ENCODE results near the gene FNDC3B.

The FNDC3B gene

DNA sequence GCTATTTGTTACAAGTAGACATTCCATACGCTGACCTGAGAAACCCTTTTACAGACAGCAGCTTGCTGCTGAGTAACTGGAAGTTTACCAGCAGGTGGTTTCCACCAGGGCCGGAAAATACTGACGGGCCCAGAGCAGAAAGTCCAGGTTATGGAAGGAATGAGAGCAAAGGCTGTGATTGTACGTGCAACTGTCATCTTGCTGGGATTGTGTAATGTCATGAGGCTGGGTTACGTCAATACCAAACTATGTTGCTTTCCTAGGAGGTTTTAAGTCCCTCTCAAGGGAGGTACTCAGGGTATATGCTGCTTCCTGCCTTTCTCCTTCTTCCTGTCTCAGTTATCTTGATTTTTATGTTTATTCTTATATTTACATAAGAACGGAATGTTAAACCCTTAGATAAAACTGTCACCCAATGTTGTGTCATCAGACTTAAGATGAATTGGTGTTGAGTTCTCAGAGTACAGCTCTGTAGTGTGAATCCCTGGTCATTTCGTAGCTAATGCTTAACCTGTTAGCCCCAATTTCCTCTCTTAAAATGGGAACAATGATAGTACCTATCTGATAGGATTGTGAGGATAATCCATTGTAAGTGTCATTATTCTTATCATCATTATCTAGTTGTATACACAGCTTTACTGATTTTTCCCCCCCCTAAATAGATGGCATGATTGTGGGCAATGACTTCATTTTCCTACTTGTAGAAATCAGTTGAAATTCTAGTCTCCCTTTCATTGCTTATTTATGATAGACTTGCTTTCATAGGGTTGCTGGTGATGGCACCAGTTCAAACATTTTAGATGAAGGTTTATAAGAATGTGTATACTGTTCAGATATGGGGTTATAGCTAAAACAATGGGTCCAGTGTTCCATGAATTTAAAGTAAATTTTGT lies 101.4 kb downstream of the FNDC3B start (continued):
- TF ChIP-seq, protein P1, sequence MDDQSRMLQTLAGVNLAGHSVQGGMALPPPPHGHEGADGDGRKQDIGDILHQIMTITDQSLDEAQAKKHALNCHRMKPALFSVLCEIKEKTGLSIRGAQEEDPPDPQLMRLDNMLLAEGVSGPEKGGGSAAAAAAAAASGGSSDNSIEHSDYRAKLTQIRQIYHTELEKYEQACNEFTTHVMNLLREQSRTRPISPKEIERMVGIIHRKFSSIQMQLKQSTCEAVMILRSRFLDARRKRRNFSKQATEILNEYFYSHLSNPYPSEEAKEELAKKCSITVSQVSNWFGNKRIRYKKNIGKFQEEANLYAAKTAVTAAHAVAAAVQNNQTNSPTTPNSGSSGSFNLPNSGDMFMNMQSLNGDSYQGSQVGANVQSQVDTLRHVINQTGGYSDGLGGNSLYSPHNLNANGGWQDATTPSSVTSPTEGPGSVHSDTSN (CRISPR knock-in tag; IDR thresholded peaks at IDR 0.05): no peak
- TF ChIP-seq ZNF221 (tag by site-specific recombination; IDR thresholded peaks at IDR 0.05; ENCODE audit: borderline replicate concordance): no peak
- peak; percentile 99 for TF ChIP-seq ZNF600 (tag by site-specific recombination; IDR thresholded peaks at IDR 0.05)
- TF ChIP-seq KLF10 (tag by site-specific recombination; IDR thresholded peaks at IDR 0.05): peak; percentile 87
- TF ChIP-seq, protein P2, sequence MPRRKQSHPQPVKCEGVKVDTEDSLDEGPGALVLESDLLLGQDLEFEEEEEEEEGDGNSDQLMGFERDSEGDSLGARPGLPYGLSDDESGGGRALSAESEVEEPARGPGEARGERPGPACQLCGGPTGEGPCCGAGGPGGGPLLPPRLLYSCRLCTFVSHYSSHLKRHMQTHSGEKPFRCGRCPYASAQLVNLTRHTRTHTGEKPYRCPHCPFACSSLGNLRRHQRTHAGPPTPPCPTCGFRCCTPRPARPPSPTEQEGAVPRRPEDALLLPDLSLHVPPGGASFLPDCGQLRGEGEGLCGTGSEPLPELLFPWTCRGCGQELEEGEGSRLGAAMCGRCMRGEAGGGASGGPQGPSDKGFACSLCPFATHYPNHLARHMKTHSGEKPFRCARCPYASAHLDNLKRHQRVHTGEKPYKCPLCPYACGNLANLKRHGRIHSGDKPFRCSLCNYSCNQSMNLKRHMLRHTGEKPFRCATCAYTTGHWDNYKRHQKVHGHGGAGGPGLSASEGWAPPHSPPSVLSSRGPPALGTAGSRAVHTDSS (tag by site-specific recombination; IDR thresholded peaks at IDR 0.05): no peak; the same call in 1 of the 2 replicates
- TF ChIP-seq ZFP37 (tag by site-specific recombination; IDR thresholded peaks at IDR 0.05): peak; percentile 79; the same call in 1 of the 2 replicates
- TF ChIP-seq, protein P3, sequence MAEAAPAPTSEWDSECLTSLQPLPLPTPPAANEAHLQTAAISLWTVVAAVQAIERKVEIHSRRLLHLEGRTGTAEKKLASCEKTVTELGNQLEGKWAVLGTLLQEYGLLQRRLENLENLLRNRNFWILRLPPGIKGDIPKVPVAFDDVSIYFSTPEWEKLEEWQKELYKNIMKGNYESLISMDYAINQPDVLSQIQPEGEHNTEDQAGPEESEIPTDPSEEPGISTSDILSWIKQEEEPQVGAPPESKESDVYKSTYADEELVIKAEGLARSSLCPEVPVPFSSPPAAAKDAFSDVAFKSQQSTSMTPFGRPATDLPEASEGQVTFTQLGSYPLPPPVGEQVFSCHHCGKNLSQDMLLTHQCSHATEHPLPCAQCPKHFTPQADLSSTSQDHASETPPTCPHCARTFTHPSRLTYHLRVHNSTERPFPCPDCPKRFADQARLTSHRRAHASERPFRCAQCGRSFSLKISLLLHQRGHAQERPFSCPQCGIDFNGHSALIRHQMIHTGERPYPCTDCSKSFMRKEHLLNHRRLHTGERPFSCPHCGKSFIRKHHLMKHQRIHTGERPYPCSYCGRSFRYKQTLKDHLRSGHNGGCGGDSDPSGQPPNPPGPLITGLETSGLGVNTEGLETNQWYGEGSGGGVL (tag by site-specific recombination; IDR thresholded peaks at IDR 0.05): peak; percentile 89
- no peak for TF ChIP-seq ZNF529 (tag by site-specific recombination; IDR thresholded peaks at IDR 0.05; ENCODE audit: insufficient replicate concordance)
- TF ChIP-seq OSR2 (tag by site-specific recombination; IDR thresholded peaks at IDR 0.05): peak; percentile 81; the same call in 1 of the 2 replicates
- TF ChIP-seq SP3 (tag by site-specific recombination; IDR thresholded peaks at IDR 0.05): peak; percentile 30; the same call in 1 of the 2 replicates
- TF ChIP-seq ZNF140 (tag by site-specific recombination; IDR thresholded peaks at IDR 0.05): no peak
- no peak for TF ChIP-seq ZNF785 (tag by site-specific recombination; IDR thresholded peaks at IDR 0.05)
- no peak for TF ChIP-seq ZNF48 (tag by site-specific recombination; IDR thresholded peaks at IDR 0.05)
- TF ChIP-seq SETDB1 (IDR thresholded peaks at IDR 0.05; ENCODE audit: insufficient read length, low read length): peak; percentile 31
- no peak for TF ChIP-seq ZNF623 (tag by site-specific recombination; IDR thresholded peaks at IDR 0.05)
- no peak for TF ChIP-seq ZNF341 (tag by site-specific recombination; IDR thresholded peaks at IDR 0.05; ENCODE audit: low read depth)
- TF ChIP-seq MYNN (tag by site-specific recombination; IDR thresholded peaks at IDR 0.05; ENCODE audit: borderline replicate concordance): no peak
- no peak for TF ChIP-seq ZNF112 (tag by site-specific recombination; IDR thresholded peaks at IDR 0.05)
- TF ChIP-seq EGR2 (tag by site-specific recombination; IDR thresholded peaks at IDR 0.05; ENCODE audit: low read depth): no peak
- no peak for TF ChIP-seq ZNF138 (tag by site-specific recombination; IDR thresholded peaks at IDR 0.05; ENCODE audit: borderline replicate concordance)
- TF ChIP-seq ZNF184 (tag by site-specific recombination; IDR thresholded peaks at IDR 0.05): no peak
- no peak for TF ChIP-seq ZNF624 (tag by site-specific recombination; IDR thresholded peaks at IDR 0.05)
- TF ChIP-seq, protein P4, sequence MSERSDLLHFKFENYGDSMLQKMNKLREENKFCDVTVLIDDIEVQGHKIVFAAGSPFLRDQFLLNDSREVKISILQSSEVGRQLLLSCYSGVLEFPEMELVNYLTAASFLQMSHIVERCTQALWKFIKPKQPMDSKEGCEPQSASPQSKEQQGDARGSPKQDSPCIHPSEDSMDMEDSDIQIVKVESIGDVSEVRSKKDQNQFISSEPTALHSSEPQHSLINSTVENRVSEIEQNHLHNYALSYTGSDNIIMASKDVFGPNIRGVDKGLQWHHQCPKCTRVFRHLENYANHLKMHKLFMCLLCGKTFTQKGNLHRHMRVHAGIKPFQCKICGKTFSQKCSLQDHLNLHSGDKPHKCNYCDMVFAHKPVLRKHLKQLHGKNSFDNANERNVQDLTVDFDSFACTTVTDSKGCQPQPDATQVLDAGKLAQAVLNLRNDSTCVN (tag by site-specific recombination; optimal IDR thresholded peaks at IDR 0.05): peak; percentile 21
- no peak for TF ChIP-seq ZNF404 (tag by site-specific recombination; IDR thresholded peaks at IDR 0.05)
- TF ChIP-seq, protein P5, sequence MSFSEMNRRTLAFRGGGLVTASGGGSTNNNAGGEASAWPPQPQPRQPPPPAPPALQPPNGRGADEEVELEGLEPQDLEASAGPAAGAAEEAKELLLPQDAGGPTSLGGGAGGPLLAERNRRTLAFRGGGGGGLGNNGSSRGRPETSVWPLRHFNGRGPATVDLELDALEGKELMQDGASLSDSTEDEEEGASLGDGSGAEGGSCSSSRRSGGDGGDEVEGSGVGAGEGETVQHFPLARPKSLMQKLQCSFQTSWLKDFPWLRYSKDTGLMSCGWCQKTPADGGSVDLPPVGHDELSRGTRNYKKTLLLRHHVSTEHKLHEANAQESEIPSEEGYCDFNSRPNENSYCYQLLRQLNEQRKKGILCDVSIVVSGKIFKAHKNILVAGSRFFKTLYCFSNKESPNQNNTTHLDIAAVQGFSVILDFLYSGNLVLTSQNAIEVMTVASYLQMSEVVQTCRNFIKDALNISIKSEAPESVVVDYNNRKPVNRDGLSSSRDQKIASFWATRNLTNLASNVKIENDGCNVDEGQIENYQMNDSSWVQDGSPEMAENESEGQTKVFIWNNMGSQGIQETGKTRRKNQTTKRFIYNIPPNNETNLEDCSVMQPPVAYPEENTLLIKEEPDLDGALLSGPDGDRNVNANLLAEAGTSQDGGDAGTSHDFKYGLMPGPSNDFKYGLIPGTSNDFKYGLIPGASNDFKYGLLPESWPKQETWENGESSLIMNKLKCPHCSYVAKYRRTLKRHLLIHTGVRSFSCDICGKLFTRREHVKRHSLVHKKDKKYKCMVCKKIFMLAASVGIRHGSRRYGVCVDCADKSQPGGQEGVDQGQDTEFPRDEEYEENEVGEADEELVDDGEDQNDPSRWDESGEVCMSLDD (tag by site-specific recombination; IDR thresholded peaks at IDR 0.05): no peak
- TF ChIP-seq, protein P6, sequence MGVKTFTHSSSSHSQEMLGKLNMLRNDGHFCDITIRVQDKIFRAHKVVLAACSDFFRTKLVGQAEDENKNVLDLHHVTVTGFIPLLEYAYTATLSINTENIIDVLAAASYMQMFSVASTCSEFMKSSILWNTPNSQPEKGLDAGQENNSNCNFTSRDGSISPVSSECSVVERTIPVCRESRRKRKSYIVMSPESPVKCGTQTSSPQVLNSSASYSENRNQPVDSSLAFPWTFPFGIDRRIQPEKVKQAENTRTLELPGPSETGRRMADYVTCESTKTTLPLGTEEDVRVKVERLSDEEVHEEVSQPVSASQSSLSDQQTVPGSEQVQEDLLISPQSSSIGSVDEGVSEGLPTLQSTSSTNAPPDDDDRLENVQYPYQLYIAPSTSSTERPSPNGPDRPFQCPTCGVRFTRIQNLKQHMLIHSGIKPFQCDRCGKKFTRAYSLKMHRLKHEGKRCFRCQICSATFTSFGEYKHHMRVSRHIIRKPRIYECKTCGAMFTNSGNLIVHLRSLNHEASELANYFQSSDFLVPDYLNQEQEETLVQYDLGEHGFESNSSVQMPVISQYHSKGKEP (tag by site-specific recombination; IDR thresholded peaks at IDR 0.05): no peak
- peak; percentile 32; the same call in 1 of the 2 replicates for TF ChIP-seq ZBTB20 (tag by site-specific recombination; IDR thresholded peaks at IDR 0.05)
